ENCODE results near the gene MUC21.

- TF ChIP-seq CTCF (IDR thresholded peaks at IDR 0.05) (no peak), POLR2A (IDR thresholded peaks at IDR 0.05) (no peak)
Measured at GRCh38 chr6:30951907-30952469, 31.5 kb upstream of the MUC21 start.

Measured in testis (tissue), 2 donors.